ENCODE measurements around the gene CTBP2.
"Not testable (repeated sequence)": the region's sequence is repeated elsewhere in the genome, so short reads cannot be mapped to it uniquely, and the experiment has no call there.

CTBP2 gene

DNA sequence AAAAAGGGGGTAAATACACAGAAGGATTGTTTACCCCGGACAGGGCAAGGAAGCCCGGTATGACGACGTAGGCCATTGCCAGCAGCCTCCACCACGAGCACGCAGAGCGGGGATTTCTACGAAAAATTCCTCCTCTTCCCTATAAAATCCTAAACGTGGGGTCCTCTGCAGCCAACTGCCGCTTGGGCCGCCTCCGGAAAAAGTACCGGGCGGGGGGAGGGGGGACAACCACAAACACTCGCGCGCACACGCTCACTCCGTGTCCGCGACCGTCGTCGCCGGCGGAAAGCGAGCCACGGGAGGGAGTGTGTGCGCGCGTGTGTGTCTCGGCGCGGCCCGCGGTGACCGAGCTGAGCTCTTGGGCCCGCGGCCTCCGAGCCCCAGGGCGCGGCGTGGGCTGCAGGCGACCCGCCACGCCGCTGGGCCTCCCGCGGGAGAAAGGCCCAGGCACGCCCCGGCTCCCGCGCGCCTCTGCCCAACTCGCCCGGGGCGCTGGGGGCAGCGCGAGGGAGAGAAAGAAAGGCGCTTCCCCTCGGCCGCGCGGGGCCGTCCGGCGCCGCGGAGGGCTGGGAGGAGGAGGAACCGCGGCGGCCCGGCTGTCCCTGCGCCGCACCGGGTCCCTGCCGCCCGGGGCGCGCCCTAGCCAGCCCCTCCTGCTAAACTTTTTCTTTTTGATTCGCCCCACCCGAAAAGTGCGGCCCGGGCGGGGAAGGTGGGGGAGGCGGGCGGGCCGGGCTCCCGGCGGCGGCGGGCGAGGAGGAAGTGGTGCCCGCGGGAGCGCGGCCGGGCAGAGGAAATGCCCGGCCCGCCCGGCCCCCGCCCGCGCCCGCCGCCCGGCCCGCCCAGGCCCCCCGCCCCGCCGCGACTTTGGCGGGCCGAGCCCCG lies 1.5 kb downstream of the CTBP2 start:
- peak; percentile 50 to 67 for DNase-seq

DNA sequence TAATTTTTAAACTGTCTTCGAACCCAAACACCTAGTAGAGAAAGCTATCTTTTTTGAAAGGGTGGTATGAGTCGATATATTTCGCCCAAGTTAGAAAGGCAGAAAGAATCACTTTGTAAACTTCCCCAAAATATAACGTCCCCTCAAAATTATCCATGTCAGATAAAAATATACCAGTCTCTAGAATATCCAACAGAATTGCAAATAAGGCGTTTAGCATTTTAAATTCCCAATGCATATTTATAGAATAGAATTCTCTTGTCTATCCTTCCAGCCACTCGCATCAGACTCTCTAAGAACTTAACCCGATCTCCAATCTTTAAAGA lies 2.1 kb downstream of the CTBP2 start:
- no peak for DNase-seq

DNA sequence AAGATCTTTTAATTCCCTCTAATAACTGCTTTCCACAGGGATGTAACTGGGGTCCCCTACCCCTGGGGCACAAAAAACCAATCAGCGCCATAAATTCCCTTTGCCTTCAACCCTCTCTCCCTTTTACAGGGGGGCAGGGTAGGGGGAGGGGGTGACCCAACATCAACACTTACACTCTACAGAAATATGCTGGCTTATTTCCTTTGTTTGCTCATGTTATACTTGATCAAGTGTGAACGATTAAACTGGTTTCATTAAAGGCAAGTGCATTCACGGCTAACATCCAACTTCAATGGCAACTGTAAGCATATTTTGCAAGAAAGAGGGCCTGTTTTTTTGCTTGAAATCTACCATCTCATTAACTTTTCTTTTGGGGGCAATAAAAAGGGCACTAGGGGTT lies 2.9 kb downstream of the CTBP2 start:
- DNase-seq = no peak

DNA sequence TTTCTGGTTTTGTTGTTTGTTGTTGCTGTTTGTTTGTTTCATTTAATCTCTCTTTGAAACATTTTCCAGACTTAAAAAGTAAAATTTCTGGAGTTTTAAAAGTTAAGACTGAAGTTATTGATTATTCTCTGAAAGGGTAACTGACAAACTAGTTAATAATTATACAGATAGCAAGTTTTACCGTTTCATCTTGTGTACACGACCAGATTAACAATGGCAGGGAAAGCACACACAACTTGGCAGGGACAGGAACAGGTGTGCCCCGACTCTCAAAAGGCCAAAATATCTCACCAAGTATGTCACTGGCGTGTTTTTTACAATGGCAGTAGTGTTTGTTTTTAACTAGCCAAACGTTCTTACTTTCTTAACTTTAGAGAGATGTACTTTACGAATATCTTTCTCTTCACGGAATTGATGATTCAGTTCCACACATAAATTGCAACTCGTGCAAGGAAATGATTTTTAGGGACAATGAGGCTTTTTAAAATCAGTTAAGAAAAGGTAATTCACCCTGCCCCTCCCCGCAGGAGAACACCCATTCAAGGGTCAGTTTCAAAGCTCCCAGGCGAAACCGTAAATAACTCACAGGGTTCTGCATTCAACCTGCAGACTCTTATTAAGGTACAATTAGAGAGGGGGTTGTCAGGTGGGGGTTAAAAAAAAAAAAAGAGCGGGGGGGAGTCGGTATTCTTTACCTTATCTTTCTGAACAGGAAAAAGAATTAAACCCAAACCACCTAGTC lies 3.5 kb downstream of the CTBP2 start:
- no peak for DNase-seq

DNA sequence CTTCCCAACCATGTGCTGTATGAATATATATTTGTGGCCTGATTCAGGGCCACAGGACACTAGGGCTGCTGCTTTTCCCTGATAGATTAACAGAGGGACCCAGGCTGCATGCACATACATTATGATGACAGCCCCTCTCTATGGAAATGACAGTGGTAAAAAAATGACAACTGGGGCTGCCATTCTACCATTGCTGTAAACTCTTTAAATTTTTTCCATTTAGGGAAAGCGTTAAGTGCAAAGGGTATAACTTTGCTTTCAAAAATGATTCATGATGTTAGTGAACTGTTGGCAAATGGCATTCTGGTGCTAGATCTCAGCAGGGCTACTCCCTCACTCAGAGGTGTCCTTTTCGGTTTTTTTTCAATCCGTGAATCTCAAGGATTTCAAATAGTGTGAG lies 4.2 kb downstream of the CTBP2 start:
- DNase-seq = no peak

DNA sequence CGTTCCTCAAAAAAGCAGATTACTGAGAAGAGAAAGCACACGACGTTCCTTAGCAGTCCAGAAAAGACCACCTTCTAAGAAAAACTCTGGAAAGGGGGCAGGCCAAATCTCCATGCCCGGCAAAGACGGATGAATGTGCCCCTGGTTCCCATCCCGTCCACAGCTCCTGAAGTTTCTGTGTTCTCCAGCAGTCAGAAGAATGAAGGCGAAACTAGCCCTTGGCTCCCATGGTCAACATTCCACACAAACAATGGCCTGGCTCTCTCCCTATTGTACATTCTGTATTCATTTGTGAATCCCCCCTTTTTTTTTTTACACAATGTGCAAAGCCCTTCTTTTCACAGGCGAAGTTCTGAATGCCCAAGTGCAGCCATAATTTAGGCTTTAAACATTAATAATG lies 5.3 kb downstream of the CTBP2 start:
- no peak for DNase-seq

DNA sequence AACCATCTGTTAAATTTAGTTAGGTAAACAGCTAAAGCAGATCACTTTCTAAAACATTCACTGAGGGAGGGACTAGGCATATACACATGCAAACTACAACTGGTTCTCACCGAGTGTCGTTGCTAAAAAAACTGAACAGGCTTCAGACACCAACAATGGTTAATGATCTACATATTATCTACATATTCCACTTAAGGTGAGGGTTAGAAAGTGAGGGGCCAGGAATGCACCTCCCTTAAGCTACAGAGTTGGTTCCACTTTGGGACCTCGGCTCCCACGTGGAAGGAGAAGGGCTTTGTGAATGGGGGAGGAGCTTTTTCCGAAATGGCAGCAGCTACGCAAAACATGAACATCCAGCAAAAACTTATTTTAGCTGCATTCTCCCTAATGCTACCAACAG lies 5.8 kb downstream of the CTBP2 start:
- DNase-seq = peak in 1 of 2 donors; percentile 14

DNA sequence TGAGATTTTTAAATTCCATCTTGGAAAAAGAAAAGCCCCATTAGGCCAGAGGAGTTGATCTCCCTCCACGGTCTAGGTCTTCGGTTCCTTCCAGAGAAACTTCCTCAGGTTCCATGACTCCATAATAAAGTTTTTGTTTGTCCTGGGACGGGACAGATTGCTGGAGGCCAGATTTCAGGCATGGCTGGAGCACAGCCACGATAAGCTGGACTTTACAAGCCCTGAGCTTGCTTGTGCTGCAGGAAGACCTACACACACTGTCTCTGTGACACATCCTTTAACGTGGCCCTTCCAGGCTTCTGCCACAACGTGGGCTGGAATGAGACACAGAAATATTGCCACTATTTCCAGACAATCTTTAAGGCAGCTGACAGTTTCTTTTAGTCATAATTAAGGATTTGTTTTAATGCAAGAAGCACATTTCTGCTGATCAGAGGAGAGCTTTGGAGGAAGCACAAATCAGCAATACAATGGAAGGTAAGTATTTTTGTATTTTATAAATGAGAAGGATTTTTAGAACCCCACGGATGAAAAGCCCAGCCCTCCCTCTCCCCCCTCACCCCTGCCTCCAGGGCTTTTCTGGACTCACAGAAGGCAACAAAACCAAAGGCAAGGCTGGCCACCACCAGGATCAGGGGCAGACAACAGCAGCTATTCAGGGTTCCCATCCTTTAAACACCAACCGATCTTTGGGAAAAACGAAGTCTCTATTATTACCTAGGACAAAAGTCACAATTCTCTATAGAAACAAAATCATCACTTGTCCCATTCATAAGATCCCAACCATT lies 6.5 kb downstream of the CTBP2 start:
- peak; percentile 15 to 65 for DNase-seq

DNA sequence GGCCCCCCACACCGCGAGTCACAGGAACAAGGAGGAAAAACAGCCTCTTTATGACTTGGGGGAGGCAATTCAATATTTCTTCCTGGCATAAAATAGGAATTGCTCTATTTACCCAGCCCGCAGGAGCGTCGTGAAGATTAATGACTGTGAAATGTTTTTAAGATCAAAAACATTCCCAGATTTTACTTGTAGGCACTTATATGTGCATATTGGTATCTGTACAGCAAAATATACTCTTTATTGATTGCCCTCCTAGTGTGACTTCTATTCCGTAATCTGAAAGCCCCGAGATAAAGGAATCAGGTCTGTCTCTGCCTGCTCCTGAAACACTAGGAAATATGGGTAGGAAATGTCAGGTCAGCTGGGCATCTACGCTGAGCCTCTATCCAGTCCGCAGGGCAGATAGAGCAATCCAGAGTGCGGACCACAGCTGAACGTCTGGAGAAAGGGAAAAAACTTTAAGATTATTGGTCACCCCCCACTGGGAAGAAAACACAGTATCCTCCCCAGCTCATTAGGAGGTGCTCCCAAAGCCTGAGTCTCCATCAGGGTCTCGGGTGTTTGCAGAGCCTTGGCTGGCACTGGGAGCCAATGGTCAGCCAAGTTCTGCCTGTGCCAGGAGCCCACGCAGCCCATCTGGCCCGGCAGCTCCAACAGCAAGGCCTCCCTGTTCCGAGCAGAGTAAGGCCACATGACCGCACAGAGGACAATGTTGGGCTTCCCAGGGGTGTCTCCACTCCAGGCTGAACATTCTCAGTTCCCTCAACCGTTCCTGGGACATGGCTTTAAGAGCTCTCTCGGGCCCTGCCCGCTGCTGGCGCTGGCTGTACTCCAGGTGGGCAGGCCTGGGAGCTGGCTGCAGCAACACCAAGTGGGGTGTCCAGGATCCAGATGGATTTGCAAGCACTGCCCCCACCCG lies 7.7 kb downstream of the CTBP2 start:
- no peak for DNase-seq

DNA sequence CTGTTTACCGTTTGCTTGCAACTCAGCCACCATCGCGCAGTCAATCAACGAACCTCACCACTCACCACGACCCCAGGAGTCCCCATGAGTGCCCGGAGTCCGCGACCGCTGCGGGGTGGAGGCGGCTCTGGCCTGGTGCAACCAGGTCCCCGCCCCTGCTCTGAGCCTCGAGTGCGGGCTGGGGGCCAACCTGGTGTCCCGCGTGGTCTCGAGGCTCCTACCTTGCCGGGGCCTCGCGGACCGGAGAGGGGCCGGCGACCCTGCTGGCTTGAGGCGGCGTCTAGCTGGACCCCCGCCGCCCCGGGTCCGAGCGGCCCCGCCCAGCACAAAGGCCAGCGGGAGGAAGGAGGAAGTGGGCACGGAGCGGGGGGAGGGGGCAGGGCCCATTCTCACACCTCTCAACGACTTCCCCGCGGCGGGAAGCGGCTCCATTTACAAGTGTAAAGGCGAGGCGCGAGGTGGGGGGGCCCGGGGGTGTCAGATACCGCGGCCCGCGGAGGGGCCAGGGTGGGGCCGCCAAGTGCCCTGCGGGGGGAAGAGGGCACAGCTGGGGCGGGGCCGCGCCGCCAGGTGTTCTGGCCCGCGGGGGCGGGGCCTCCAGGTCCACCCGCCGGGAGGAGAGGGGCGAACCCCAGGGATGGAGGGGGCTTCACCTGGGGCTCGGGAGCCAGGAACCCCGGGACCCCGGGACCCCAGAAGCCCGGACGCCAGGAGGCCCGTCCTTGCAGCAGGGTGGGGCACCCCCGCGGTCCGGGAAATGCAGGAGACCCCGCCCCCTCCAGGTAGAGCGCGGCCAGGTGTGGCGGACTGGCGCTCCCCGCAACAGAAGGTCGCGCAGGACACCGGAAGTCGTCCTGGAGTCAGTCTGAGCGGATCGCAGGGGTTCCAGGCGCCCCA lies 8.6 kb downstream of the CTBP2 start:
- peak in 1 of 2 donors; percentile 23 for DNase-seq

DNA sequence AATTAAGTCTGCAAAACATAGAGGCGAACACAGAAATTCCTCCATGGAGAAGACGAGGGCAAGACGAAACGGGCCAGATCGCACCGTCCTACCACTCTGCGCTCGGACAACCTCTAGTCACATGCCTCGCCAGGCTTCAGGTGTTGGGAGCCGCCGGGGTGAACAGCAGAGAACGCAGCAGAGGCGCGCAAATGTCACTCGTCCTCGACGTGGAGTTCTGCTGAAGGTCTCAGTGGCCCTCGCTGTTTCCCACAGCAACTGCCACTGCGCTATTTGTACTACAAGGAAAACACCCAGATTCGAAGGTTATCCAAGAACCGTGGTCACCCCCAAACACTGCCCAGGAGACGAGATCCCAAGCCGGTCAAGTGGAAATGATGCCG lies 9.2 kb downstream of the CTBP2 start:
- DNase-seq = no peak

DNA sequence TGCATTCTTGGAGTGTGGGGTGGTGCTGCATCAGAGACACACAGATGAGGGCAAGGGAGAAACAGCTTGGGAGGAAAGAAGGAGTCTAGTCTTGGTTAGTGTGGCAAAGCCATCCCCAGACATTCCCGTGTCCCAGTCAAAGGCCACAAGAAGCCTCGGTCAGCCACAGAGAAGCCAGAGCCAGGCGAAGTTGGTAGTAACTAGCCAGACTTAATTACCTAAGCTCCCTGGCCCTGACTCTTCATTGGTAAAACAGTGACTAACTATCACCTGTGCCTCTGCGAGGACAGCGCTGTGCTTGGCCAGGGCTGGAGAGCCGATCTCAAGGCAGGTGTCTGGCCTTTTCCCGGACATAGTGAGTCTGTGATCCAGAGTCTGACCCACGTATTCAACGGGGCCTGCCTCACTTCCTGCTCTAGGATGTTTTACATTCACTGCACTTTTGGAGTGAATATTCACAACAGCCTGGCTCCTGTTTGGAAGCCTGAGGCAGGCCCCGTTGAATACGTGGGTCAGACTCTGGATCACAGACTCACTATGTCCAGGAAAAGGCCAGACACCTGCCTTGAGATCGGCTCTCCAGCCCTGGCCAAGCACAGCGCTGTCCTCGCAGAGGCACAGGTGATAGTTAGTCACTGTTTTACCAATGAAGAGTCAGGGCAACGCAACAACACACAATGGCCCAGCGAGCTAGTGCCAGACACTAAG lies 9.8 kb downstream of the CTBP2 start:
- DNase-seq = not testable (repeated sequence)

DNA sequence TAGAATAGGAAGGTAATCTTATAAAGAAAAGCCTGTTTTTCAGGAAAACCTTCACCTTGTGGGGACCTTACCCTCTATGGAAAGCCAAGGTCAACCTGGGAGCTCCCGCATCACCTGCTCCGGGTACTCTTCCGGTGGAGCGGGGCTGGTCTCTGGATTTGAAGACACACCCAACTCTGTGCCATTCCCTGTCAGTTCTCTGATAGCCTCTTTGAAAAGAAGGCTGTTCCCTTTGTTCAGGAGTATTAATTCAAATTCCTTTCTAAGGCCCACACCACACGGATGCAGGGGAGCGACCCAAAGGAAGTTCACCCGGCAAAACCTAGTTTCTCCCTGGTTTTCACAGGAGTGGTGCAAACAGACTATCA lies 10.7 kb downstream of the CTBP2 start:
- no peak for DNase-seq

DNA sequence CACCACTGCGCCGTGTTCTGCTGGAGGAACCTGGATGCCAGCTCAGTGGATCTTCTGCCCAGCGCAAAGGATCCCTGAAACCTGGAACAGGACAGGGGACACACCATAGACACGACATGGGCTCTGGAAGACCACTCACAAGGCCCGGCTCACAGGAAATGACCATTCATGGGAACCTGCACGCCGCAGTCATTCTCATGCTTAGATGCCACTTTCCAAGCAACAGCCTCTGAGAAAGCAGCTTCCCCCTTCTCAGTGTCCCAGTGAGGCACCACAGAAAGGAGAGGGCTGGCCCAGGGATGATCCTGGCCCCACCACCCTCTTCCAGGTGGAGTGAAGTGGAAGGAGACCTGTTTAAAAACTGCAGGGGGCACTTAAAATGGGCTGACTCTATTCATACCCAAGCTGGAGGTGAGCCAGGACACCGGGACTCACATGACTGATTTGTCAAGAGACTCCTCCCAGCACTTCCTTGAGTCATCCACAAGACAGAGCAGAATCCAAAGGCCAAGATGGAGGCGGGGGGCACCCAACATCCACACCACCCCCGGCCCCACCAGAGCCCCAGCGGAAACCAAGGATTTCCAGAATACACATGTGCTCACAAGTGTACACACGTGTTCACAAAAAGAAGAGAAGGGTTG lies 11.2 kb downstream of the CTBP2 start:
- peak; percentile 28 to 59 for DNase-seq

DNA sequence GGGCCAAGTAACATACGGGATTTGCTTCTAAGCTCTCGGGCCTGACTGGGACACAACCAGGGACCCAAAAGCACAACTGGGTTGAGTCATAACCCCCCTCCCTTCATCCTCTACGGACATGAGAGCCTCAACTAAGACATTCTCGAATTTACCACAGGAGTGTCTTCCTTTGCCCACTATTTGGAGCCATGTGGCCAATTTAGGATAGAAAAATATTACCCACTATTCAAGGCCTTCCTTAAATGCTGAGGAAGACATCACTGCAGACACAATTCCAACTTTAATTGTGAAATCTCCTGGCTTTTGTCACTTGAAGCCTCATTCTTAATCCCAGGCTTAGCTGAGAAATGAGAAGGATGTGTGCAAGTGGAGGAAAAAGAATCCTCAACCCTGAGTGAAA lies 11.8 kb downstream of the CTBP2 start:
- no peak for DNase-seq

DNA sequence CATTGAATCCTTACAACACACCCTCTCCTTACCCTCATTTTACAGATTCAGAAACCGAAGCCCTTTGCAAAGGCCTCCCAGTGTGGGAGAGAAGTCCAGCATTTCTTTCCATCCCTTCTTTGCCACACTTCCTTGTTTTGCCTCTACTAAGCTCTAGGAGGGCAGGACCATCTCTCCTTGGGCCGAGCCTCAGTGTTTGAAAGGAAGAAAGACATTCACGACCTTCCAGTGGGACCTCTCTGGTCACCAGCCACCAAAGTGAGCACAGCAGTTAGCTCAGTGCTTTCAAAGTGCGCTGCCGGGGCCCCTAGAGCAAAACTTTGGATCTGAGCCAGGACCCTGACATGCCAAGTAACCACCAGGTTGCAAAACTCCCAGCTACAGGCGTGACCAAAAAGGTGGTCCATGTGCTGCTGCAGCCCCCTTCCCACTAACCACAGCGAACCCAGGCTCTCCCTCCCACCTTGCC lies 12.4 kb downstream of the CTBP2 start:
- peak in 1 of 2 donors; percentile 27 for DNase-seq

DNA sequence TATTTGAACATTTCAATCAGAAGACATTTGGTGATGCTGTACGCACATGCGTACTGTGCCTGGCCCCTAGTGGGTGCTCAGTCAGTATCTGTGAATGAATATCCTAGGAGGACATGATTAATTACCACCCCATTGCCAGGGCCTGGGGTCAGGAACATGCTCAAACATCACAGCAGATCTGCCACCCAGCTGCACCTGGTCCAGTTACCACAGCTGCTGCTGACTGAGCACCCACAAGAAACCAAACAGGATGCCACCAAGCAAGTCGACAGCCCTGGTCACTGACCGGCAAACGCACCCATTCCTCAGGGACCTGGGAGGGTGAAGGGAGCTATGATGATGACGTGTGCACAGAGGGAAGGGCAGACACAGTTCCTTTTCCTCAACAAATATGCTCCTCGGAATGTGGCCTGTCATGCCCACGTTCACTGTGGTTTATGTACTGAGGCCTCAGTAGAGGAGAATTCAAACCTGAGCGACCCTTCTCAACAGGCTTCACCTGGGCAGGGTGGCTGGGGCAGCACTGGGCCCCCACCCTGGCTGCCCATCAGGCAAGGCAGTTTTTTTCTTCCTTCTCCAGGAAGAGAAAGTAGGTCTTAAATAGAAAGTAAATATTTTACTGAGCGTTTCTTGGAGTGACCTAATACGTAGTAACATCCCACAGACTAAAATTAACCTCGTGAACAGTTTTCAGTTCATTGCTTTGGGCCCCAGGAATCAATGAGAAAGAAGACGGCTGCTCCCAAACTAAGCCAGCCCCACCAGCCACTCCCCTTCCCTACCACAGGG lies 13.4 kb downstream of the CTBP2 start:
- peak; percentile 19 to 60 for DNase-seq

DNA sequence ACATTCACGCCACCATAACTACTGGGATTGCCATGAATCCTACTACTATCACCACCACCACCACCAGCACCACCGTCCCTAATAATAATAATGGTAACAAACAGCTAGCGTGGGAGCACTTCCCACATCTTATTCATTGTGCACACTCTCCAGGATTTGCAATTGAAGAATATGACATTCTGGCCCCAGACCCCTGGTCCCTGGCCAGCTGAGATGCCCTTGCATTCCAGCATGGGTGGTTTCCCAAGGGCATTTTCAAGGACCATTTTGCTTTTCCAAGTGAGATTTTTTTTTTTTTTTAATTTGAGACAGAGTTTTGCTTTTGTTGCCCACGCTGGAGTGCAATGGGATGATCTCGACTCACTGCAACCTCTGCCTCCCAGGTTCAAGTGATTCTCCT lies 14.7 kb downstream of the CTBP2 start:
- DNase-seq = no peak
